OCI-LY1 (cell line): Measurements from ENCODE around the gene RGS14.

Experiments
- H2AFZ ChIP-seq: fragments of 200-600 bp; sonication (generic), shearing (Covaris generic); 2 replicates; pipeline ENCODE4 v1.6.0; 2014; ENCODE audit warnings: antibody characterized with exemption, mild to moderate bottlenecking, low read length
- H3F3A ChIP-seq: fragments of 200-600 bp; sonication (generic), shearing (Covaris generic); 2 replicates; pipeline ENCODE4 v1.6.0; 2014; ENCODE audit warnings: mild to moderate bottlenecking, antibody characterized with exemption, low read length, moderate library complexity; ENCODE audit not compliant: insufficient read depth
- H3K27ac ChIP-seq: fragments of 200-600 bp; sonication (generic); 2 replicates; pipeline ENCODE4 v1.5.1; 2014; ENCODE audit warnings: low read length, mixed run types, mild to moderate bottlenecking, low read depth; ENCODE audit not compliant: poor library complexity, severe bottlenecking
- H3K27me3 ChIP-seq: fragments of 200-600 bp; sonication (generic); 2 replicates; pipeline ENCODE4 v1.6.0; 2014; ENCODE audit warnings: antibody characterized with exemption, mild to moderate bottlenecking, low read length, moderate library complexity; ENCODE audit not compliant: insufficient read depth
- H3K36me3 ChIP-seq: fragments of 200-600 bp; sonication (generic); 2 replicates; pipeline ENCODE4 v1.6.1; 2014; ENCODE audit warnings: mild to moderate bottlenecking, antibody characterized with exemption, low read length, moderate library complexity, mixed read lengths; ENCODE audit not compliant: insufficient read depth
- H3K4me1 ChIP-seq: fragments of 200-600 bp; sonication (generic); 2 replicates; pipeline ENCODE4 v1.5.1; 2014; ENCODE audit warnings: mild to moderate bottlenecking, low read length, moderate library complexity; ENCODE audit not compliant: insufficient read depth, severe bottlenecking
- H3K4me2 ChIP-seq: fragments of 200-600 bp; sonication (generic), shearing (Covaris generic); 2 replicates; pipeline ENCODE4 v1.6.1; 2014; ENCODE audit warnings: low read length
- H3K4me3 ChIP-seq: fragments of 200-600 bp; sonication (generic); 2 replicates; pipeline ENCODE4 v1.5.1; 2014; ENCODE audit warnings: low read length, low read depth, mild to moderate bottlenecking, mixed read lengths; ENCODE audit not compliant: poor library complexity, severe bottlenecking
- H3K79me2 ChIP-seq: fragments of 200-600 bp; shearing (Covaris generic); 2 replicates; pipeline ENCODE4 v1.6.1; 2016; ENCODE audit warnings: mixed run types, low read length, mixed read lengths; ENCODE audit not compliant: insufficient read depth
- H3K9ac ChIP-seq: fragments of 200-600 bp; sonication (generic), shearing (Covaris generic); 2 replicates; pipeline ENCODE4 v1.6.1; 2014; ENCODE audit warnings: mild to moderate bottlenecking, low read length, mixed read lengths
- H3K9me2 ChIP-seq: fragments of 200-600 bp; sonication (generic), shearing (Covaris generic); 2 replicates; pipeline ENCODE4 v1.6.1; 2014; ENCODE audit warnings: low read depth, mild to moderate bottlenecking, low read length, mixed read lengths
- H3K9me3 ChIP-seq: fragments of 200-600 bp; shearing (Covaris generic); 2 replicates; pipeline ENCODE4 v1.6.1; 2014; ENCODE audit warnings: low read length, mixed read lengths
- H4K20me1 ChIP-seq: fragments of 200-600 bp; sonication (generic), shearing (Covaris generic); 2 replicates; pipeline ENCODE4 v1.6.0; 2016; ENCODE audit warnings: mild to moderate bottlenecking, low read length; ENCODE audit not compliant: insufficient read depth
- CTCF ChIP-seq: fragments of 200-600 bp; sonication (generic), shearing (Covaris generic); IDR thresholded peaks from 2 replicates; pipeline ENCODE4 v1.5.1; 2017; ENCODE audit warnings: mild to moderate bottlenecking, antibody characterized with exemption, low read length, moderate library complexity, mixed read lengths
- EZH2 ChIP-seq: fragments of 200-600 bp; sonication (generic), shearing (Covaris generic); IDR thresholded peaks from 2 replicates; pipeline ENCODE4 v1.8.0; 2017; ENCODE audit warnings: borderline replicate concordance, mixed run types, mild to moderate bottlenecking, antibody characterized with exemption, low read length, moderate library complexity, mixed read lengths

Gene RGS14

GRCh38 chr5:177372034-177372896 is 14.5 kb downstream of the RGS14 start:
- H3K79me2 ChIP-seq, result no peaks in the 10 kb centered on the region
- no peak overlapping the region for H3K27ac ChIP-seq
- H3K27me3 ChIP-seq, result no peaks in the 10 kb centered on the region
- H2AFZ ChIP-seq, result no peak overlapping the region
- no peak overlapping the region for H3K9ac ChIP-seq
- H3K4me2 ChIP-seq, result no peak overlapping the region
- H4K20me1 ChIP-seq, result no peaks in the 10 kb centered on the region
- no peak overlapping the region for H3K4me3 ChIP-seq
- TF ChIP-seq EZH2, result no peak
- TF ChIP-seq CTCF, result no peak
- no peaks in the 10 kb centered on the region for H3K9me2 ChIP-seq
- H3F3A ChIP-seq, result no peaks in the 10 kb centered on the region
- H3K4me1 ChIP-seq, result peaks cover 23% of the 10 kb centered on the region
- H3K36me3 ChIP-seq, result peaks cover 29% of the 10 kb centered on the region
- no peaks in the 10 kb centered on the region for H3K9me3 ChIP-seq

- no peak overlapping the region for H3K27ac ChIP-seq
- H3F3A ChIP-seq, result no peaks in the 10 kb centered on the region
- H2AFZ ChIP-seq, result no peak overlapping the region
- H3K9me2 ChIP-seq, result no peaks in the 10 kb centered on the region
- H3K27me3 ChIP-seq, result no peaks in the 10 kb centered on the region
- H4K20me1 ChIP-seq, result no peaks in the 10 kb centered on the region
- no peaks in the 10 kb centered on the region for H3K9me3 ChIP-seq
- H3K4me2 ChIP-seq, result no peak overlapping the region
- H3K4me3 ChIP-seq, result no peak overlapping the region
- H3K4me1 ChIP-seq, result peaks cover 23% of the 10 kb centered on the region
- H3K9ac ChIP-seq, result no peak overlapping the region
- H3K36me3 ChIP-seq, result peaks cover 23% of the 10 kb centered on the region
- TF ChIP-seq CTCF (no peak), EZH2 (no peak)
- no peaks in the 10 kb centered on the region for H3K79me2 ChIP-seq
These were observed 15.2 kb downstream of the RGS14 start for GRCh38 chr5:177372910-177373309.

- Histone ChIP-seq H3K4me1 (peaks cover 23% of the 10 kb centered on the region), H2AFZ (no peak overlapping the region), H3K4me2 (no peak overlapping the region), H3K36me3 (peaks cover 14% of the 10 kb centered on the region), H3F3A (no peaks in the 10 kb centered on the region), H3K79me2 (no peaks in the 10 kb centered on the region), H4K20me1 (no peaks in the 10 kb centered on the region), H3K27me3 (no peaks in the 10 kb centered on the region), H3K4me3 (no peak overlapping the region), H3K9me3 (no peaks in the 10 kb centered on the region), H3K27ac (no peak overlapping the region), H3K9ac (no peak overlapping the region), H3K9me2 (no peaks in the 10 kb centered on the region)
- TF ChIP-seq CTCF (no peak), EZH2 (no peak)
These were observed 16.1 kb downstream of the RGS14 start for GRCh38 chr5:177373806-177374205.
